GM18867 (cell line): ENCODE data around the gene TPST1.
"Not testable (repeated sequence)": the region's sequence is repeated elsewhere in the genome, so short reads cannot be mapped to it uniquely, and the experiment has no call there.

Experiments
- ATAC-seq: cut with Tn5 transposase; IDR thresholded peaks from one replicate; pipeline ENCODE4 v1.9.1; 2021; ENCODE audit warnings: mild to moderate bottlenecking, moderate library complexity; ENCODE audit not compliant: unreplicated experiment

Gene TPST1

GRCh38 chr7:66376264-66376945 is 171.3 kb downstream of the TPST1 start:
- ATAC-seq = no peak

- ATAC-seq = no peak
These were observed 171.9 kb downstream of the TPST1 start for GRCh38 chr7:66377045-66377444.

GRCh38 chr7:66377714-66378113 is 172.6 kb downstream of the TPST1 start:
- no peak for ATAC-seq

- ATAC-seq = no peak
These were observed 174.5 kb downstream of the TPST1 start for GRCh38 chr7:66379542-66380160.

- no peak for ATAC-seq
These were observed 175.2 kb downstream of the TPST1 start for GRCh38 chr7:66380272-66380888.

GRCh38 chr7:66382182-66382923 is 177.2 kb downstream of the TPST1 start:
- not testable (repeated sequence) for ATAC-seq

GRCh38 chr7:66385191-66385905 is 180.2 kb downstream of the TPST1 start:
- ATAC-seq = not testable (repeated sequence)

GRCh38 chr7:66395128-66395571 is 190.0 kb downstream of the TPST1 start:
- ATAC-seq = not testable (repeated sequence)

- ATAC-seq = not testable (repeated sequence)
These were observed 190.9 kb downstream of the TPST1 start for GRCh38 chr7:66396052-66396451.

GRCh38 chr7:66398841-66399240 is 193.7 kb downstream of the TPST1 start:
- not testable (repeated sequence) for ATAC-seq

GRCh38 chr7:66399566-66399965 is 194.4 kb downstream of the TPST1 start:
- no peak for ATAC-seq

- no peak for ATAC-seq
These were observed 195.3 kb downstream of the TPST1 start for GRCh38 chr7:66400400-66400799.

- not testable (repeated sequence) for ATAC-seq
These were observed 196.0 kb downstream of the TPST1 start for GRCh38 chr7:66401126-66401525.

- not testable (repeated sequence) for ATAC-seq
These were observed 196.8 kb downstream of the TPST1 start for GRCh38 chr7:66401932-66402331.

- ATAC-seq = no peak
These were observed 198.4 kb downstream of the TPST1 start for GRCh38 chr7:66403564-66403963.

GRCh38 chr7:66409493-66409892 is 204.4 kb downstream of the TPST1 start:
- no peak for ATAC-seq
